ELF-1 (cell line): ENCODE measurements around the gene MGAT5.

Experiments used
- DNase-seq: peaks from one replicate; pipeline ENCODE4 v3.0.0-alpha.2; 2016; ENCODE audit warnings: low read depth, low spot score

Gene MGAT5

GRCh38 chr2:134253804-134254203 is at the start of gene MGAT5:
MGAT5 (plus strand) TSS chr2:134254072; CDS start chr2:134254404, 332 bp downstream.
- no peak for DNase-seq

GRCh38 chr2:134205087-134205486 is 48.8 kb upstream of the MGAT5 start:
- DNase-seq = no peak

GRCh38 chr2:134206031-134206430 is 47.8 kb upstream of the MGAT5 start:
- no peak for DNase-seq

GRCh38 chr2:134206573-134206972 is 47.3 kb upstream of the MGAT5 start:
- DNase-seq = no peak

GRCh38 chr2:134207589-134208209 is 46.2 kb upstream of the MGAT5 start:
- DNase-seq = peak; percentile 70

GRCh38 chr2:134208825-134209224 is 45.0 kb upstream of the MGAT5 start:
- DNase-seq = no peak

GRCh38 chr2:134212746-134213145 is 41.1 kb upstream of the MGAT5 start:
- DNase-seq = no peak

- DNase-seq = no peak
Observed at GRCh38 chr2:134216152-134216829, 37.6 kb upstream of the MGAT5 start.

GRCh38 chr2:134217351-134217750 is 36.5 kb upstream of the MGAT5 start:
- DNase-seq = no peak

- no peak for DNase-seq
Observed at GRCh38 chr2:134217924-134218323, 35.9 kb upstream of the MGAT5 start.

GRCh38 chr2:134218414-134218813 is 35.5 kb upstream of the MGAT5 start:
- no peak for DNase-seq

- DNase-seq = no peak
Observed at GRCh38 chr2:134218930-134219658, 34.8 kb upstream of the MGAT5 start.

- no peak for DNase-seq
Observed at GRCh38 chr2:134220344-134220974, 33.4 kb upstream of the MGAT5 start.

GRCh38 chr2:134224005-134224404 is 29.9 kb upstream of the MGAT5 start:
- DNase-seq = no peak

GRCh38 chr2:134225173-134225572 is 28.7 kb upstream of the MGAT5 start:
- DNase-seq = no peak

GRCh38 chr2:134225841-134226240 is 28.0 kb upstream of the MGAT5 start:
- peak; percentile 73 for DNase-seq

- no peak for DNase-seq
Observed at GRCh38 chr2:134226601-134227000, 27.3 kb upstream of the MGAT5 start.

- DNase-seq = no peak
Observed at GRCh38 chr2:134227666-134228065, 26.2 kb upstream of the MGAT5 start.

GRCh38 chr2:134228493-134228903 is 25.4 kb upstream of the MGAT5 start:
- DNase-seq = no peak

- no peak for DNase-seq
Observed at GRCh38 chr2:134229540-134229939, 24.3 kb upstream of the MGAT5 start.

- no peak for DNase-seq
Observed at GRCh38 chr2:134230885-134231284, 23.0 kb upstream of the MGAT5 start.

- DNase-seq = no peak
Observed at GRCh38 chr2:134231301-134231964, 22.4 kb upstream of the MGAT5 start.
